LHCN-M2 (cell line): ENCODE data around the gene ELP1. TPM values are rescaled to one million over a fixed set of nuclear protein-coding genes. Genes with fewer than 3 reads are reported as not detected.

ENCODE experiments used
- DNase-seq: peaks from one replicate; pipeline ENCODE4 v3.0.0-alpha.2; 2012; ENCODE audit warnings: low read depth
- total RNA-seq: library from RNA; depleted of rRNA; stranded (reverse); fragments of >200 nt; gene quantifications from 2 replicates; pipeline ENCODE4 v1.2.3, GENCODE V29; 2014; rRNA removed

The ELP1 gene
- total RNA-seq, 1 experiment from 2014 or later = 29.9 TPM

DNA sequence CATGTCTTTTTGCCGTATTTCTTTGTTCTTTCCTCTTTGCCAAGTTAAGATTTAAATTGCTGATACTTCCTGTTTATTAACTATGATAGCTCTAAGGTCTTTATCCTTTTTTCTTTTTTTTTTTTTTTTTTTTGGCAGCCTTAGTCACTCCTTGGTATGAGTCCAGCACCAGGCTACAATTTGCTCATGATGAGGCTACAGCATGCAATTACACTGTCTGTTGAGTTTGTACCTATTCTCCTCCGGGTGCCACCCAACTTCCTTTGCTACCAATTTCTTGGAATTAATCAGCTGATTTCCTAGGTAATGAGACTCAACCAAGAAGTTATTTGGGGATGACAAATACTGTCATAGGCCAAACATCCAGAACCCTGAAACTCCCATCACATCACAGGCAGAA, 103.7 kb downstream of the ELP1 start:
- DNase-seq = no peak

DNA sequence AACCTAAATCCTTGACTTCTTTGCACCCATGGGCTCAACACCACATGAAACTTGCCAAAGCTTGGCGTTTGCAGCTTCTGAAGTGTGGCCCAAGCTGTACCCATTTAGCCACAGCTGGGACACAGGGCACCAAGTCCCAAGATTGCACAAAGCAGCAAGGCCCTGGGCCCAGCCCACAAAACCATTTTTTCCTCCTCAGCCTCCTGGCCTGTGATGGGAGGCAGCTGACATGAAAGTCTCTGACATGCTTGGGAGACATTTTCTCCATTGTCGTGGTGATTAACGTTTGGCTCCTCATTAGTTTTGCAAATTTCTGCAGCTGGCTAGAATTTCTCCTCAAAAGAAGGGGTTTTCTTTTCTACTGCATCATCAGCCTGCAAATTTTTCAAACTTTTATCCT, 110.1 kb downstream of the ELP1 start:
- no peak for DNase-seq

Other genes with a start within 250 kb of the ELP1 start
- not detected in 2 replicates for gene ACTL7B, start 78.1 kb downstream of the ELP1 start, total RNA-seq
- not detected in 2 replicates for gene ACTL7A, start 71.9 kb downstream of the ELP1 start, total RNA-seq
- 6.9 and 9.1 TPM in 2 replicates for gene ABITRAM, start 276 bp upstream of the ELP1 start, total RNA-seq
- gene CTNNAL1, start 79.4 kb upstream of the ELP1 start, total RNA-seq = 72.3 and 72.8 TPM in 2 replicates
- gene TMEM245, start 185.8 kb upstream of the ELP1 start, total RNA-seq = 48.5 and 53.4 TPM in 2 replicates
- under 0.01 TPM in 1 of 2 replicates, not detected in the other for gene FRRS1L, start 233.1 kb upstream of the ELP1 start, total RNA-seq